ENCODE data around the gene TRIM26. TPM values are rescaled to one million over a fixed set of nuclear protein-coding genes. Genes with fewer than 3 reads are reported as not detected.

TRIM26 gene, protein sequence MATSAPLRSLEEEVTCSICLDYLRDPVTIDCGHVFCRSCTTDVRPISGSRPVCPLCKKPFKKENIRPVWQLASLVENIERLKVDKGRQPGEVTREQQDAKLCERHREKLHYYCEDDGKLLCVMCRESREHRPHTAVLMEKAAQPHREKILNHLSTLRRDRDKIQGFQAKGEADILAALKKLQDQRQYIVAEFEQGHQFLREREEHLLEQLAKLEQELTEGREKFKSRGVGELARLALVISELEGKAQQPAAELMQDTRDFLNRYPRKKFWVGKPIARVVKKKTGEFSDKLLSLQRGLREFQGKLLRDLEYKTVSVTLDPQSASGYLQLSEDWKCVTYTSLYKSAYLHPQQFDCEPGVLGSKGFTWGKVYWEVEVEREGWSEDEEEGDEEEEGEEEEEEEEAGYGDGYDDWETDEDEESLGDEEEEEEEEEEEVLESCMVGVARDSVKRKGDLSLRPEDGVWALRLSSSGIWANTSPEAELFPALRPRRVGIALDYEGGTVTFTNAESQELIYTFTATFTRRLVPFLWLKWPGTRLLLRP
- 22.8 and 27.0 TPM in 2 replicates for total RNA-seq

DNA sequence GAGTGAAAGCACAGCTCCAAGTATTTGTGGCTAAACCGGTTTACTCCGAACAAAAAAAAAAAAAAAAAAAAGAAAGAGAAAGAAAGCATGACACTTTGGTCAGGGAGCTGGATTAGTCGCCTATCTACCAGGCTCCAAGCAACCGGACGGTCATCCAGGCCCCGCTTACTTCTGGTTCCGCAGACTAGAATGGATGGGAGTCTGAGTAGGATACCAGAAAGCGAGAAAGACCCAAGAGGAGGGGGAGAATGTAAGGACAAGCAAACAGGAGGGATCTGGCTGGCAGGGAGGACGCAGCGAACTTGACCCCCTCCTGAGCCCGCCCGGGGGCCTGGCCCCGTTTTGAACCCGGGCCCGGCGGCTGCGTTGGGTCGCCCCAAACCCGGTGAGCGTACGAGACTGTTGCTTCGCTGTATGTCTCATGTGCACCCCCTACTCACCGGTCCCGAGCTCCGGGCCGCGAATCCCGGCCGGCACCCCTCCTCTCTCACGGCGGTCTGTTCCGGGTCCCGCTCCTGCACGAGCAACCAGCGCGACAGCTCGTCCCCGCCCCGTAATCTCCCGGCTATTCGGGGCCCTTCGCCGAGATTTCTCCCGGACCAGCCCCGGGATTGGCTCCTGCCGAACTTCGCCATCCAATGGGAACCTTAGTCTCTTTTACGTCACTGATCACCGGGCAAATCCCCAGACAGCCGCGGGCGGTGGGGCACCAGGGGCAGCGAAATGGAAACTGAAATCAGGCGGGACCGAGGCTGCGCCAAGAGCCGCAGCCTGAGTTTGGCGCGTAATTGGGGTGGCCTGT is at the start of gene TRIM26:
TSS of gene TRIM26 (minus strand) at position 542 of the 802 bp plus-strand sequence. CDS start 14,303 bp downstream, outside the sequence.

DNA sequence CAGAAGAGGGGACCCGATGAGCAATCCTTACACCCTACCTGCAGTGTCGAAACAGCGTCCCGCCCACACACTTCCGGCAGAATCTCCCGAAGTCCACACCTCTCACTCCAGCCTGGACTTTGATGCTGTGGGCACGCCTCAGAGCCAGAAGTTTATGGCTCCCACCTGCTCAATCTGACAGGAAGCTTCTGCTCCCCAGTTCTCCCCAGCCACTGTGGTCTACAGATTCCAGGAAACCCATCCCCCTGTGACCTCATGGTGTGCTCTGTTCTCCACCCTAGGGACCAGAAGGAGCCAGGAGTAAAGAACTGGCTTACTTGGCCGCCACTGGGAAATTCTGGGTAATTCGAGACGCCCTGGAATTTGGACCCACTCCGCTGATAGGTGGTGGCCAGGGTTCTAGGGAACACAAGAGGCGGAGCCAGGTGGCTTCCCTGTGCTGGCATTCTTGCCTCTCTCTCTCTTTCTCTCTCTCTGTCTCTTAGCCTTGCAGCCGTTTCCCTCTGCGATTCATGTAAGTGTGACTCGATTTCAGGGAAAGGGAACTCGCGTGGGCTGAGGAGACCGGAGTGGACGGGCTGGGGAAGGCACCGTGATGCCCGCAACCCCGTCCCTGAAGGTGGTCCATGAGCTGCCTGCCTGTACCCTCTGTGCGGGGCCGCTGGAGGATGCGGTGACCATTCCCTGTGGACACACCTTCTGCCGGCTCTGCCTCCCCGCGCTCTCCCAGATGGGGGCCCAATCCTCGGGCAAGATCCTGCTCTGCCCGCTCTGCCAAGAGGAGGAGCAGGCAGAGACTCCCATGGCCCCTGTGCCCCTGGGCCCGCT is 49.9 kb downstream of the TRIM26 start, which contains the start of gene TRIM15:
TSS of gene TRIM15 (plus strand) at position 457 of the 828 bp plus-strand sequence. CDS start at position 596, 139 bp downstream.

GRCh38 chr6:30160785-30161531 is 52.2 kb downstream of the TRIM26 start, which contains the start of gene TRIM10:
Gene TRIM10, minus strand, starts transcription at chr6:30161211. Its CDS starts 353 bp downstream, at chr6:30160858.

DNA sequence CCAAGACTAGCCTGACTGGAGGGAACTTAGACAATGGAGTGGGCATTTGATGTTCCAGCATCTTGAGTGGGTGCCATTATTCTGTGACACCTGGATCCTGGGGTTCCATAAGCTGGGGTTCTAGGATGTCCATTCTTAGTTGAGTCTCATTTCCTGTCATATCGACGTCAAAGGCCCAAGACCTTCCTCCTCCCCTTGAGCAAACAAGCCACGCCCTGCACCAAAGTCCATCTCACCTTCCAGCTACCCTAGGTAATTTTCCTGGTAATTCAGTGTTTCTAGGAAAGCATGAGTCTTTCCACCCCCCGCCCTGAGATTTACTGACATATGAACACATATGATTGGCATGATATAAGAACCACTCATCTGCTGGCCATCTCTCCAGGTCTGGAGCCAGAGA is 77.4 kb downstream of the TRIM26 start, which contains the start of gene TRIM40:
TSS of gene TRIM40 (plus strand) at position 384 of the 400 bp plus-strand sequence. CDS start 897 bp downstream, outside the sequence.

Other genes with a start within 250 kb of the TRIM26 start
- gene POLR1H, start 152.1 kb downstream of the TRIM26 start, total RNA-seq = 16.4 and 23.5 TPM in 2 replicates
- 17.0 and 19.8 TPM in 2 replicates for gene PPP1R11, start 146.2 kb downstream of the TRIM26 start, total RNA-seq
- not detected in 2 replicates for gene RNF39, start 137.6 kb downstream of the TRIM26 start, total RNA-seq
- not detected in 2 replicates for gene TRIM31, start 100.3 kb downstream of the TRIM26 start, total RNA-seq
- not detected in 2 replicates for gene TRIM40, start 77.3 kb downstream of the TRIM26 start, total RNA-seq
- under 0.01 and 0.13 TPM in 2 replicates for gene TRIM10, start 52.2 kb downstream of the TRIM26 start, total RNA-seq
- not detected in 2 replicates for gene TRIM15, start 49.9 kb downstream of the TRIM26 start, total RNA-seq
- 6.6 and 8.4 TPM in 2 replicates for gene TRIM39, start 113.5 kb upstream of the TRIM26 start, total RNA-seq
- gene RPP21, start 131.8 kb upstream of the TRIM26 start, total RNA-seq = 16.5 and 21.1 TPM in 2 replicates

Measured in aortic smooth muscle cell (primary cell).